Measurements from ENCODE around the gene CCP110.

DNA sequence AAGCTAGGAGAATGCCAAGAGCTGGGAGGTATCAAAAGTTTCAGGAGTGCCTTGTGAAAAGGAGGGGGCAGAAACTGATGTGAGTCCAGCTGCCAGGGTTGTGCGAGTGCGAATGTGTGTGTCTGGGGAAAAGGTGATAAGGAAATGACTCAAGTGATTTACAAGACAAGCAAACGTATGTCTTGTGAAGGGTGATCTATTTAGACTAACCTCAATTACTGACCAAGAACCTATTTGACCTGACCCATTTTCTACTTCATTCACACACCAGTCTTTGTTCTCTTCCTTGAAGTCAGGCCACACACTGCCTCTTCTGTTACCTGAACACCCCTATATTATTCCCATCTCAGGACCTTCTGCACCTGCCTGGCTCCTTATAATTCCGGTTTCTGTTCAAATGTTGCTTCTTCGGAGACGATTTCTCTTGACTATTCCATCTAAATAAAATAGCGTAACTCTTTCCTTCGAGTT, 2.8 kb upstream of the CCP110 start:
- no peak for TF ChIP-seq POLR2A (IDR thresholded peaks at IDR 0.05)
- TF ChIP-seq, protein P1, sequence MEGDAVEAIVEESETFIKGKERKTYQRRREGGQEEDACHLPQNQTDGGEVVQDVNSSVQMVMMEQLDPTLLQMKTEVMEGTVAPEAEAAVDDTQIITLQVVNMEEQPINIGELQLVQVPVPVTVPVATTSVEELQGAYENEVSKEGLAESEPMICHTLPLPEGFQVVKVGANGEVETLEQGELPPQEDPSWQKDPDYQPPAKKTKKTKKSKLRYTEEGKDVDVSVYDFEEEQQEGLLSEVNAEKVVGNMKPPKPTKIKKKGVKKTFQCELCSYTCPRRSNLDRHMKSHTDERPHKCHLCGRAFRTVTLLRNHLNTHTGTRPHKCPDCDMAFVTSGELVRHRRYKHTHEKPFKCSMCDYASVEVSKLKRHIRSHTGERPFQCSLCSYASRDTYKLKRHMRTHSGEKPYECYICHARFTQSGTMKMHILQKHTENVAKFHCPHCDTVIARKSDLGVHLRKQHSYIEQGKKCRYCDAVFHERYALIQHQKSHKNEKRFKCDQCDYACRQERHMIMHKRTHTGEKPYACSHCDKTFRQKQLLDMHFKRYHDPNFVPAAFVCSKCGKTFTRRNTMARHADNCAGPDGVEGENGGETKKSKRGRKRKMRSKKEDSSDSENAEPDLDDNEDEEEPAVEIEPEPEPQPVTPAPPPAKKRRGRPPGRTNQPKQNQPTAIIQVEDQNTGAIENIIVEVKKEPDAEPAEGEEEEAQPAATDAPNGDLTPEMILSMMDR (IDR thresholded peaks at IDR 0.05), result no peak
